ENCODE data around the gene MPHOSPH6. TPM values are rescaled to one million over a fixed set of nuclear protein-coding genes. Genes with fewer than 3 reads are reported as not detected.
"Not testable (repeated sequence)": the region's sequence is repeated elsewhere in the genome, so short reads cannot be mapped to it uniquely, and the experiment has no call there.

Gene MPHOSPH6
- total RNA-seq, 4 donors from 2014 or later: 5.0 to 47.7 (median 32.4) TPM; not detected in 1

DNA sequence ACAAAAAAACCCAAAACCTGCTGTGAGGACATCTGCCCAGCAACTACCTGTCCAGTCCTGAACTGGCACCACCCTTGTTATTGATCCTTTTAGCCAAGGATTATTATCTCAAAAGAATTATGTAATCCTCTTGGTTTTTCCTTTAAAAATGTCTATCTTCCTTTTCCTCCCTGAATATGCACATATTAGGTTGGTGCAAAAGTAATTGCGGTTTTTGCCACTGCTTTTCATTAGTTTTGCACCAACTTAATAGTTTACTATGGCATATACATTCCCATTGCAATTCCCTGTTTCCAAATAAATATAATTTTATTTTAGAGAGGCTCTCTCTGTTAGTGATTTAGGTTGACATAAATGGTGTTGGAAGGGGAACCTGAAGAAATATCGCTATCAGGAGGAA is 51.3 kb downstream of the MPHOSPH6 start:
- intact Hi-C loops (cut with DNase I; ENCODE audit: low total_unique reads) (no loop called here), in situ Hi-C loops (cut with MboI; ENCODE audit: low pct_ligation_motif_present in 1 of 4, low pct_unique_long_range_greater_than_20kb in 1 of 4, low sequenced_read_pairs in 3 of 4) (no loop called here)
- H3K9me3 ChIP-seq: no peaks in the 10 kb centered on the region
- no peak overlapping the region for H3K27ac ChIP-seq
- 90 to 94% methylated on average over 2 of the region's 2 CpGs for WGBS, 2 donors (ENCODE audit: low coverage in 1 of 2)
- no peaks in the 10 kb centered on the region for H3K36me3 ChIP-seq
- H3K4me3 ChIP-seq: no peak overlapping the region
- H3K27me3 ChIP-seq: no peaks in the 10 kb centered on the region
- no peaks in the 10 kb centered on the region for H3K4me1 ChIP-seq
- no peak for TF ChIP-seq POLR2AphosphoS5 (IDR thresholded peaks at IDR 0.05)
- TF ChIP-seq, protein P1, sequence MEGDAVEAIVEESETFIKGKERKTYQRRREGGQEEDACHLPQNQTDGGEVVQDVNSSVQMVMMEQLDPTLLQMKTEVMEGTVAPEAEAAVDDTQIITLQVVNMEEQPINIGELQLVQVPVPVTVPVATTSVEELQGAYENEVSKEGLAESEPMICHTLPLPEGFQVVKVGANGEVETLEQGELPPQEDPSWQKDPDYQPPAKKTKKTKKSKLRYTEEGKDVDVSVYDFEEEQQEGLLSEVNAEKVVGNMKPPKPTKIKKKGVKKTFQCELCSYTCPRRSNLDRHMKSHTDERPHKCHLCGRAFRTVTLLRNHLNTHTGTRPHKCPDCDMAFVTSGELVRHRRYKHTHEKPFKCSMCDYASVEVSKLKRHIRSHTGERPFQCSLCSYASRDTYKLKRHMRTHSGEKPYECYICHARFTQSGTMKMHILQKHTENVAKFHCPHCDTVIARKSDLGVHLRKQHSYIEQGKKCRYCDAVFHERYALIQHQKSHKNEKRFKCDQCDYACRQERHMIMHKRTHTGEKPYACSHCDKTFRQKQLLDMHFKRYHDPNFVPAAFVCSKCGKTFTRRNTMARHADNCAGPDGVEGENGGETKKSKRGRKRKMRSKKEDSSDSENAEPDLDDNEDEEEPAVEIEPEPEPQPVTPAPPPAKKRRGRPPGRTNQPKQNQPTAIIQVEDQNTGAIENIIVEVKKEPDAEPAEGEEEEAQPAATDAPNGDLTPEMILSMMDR (IDR thresholded peaks at IDR 0.05): no peak
- TF ChIP-seq EP300 (IDR thresholded peaks at IDR 0.05; ENCODE audit: low read depth): no peak
- no peak for TF ChIP-seq POLR2A (IDR thresholded peaks at IDR 0.05)
- no peak for DNase-seq

DNA sequence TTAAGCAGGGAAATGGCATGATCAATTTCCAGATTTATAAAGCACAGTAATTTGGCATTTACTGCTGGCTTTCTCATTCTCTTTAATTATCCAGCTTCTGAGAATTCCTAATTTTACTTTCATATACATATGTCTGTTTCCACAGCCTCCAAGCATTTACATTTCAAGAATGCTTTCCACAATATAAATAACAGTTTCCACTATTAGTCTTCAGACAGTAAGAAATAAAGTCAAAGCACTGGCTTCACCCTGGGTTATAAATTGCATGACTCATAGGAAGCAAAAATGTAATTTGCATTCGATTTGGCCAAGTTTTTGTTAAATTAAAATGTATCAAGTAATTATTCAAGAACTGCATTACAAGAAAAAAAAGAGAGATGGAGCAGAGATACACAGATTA is 53.5 kb downstream of the MPHOSPH6 start:
- in situ Hi-C loops (cut with MboI; ENCODE audit: low pct_ligation_motif_present in 1 of 4, low pct_unique_long_range_greater_than_20kb in 1 of 4, low sequenced_read_pairs in 3 of 4) (no loop called here), intact Hi-C loops (cut with DNase I; ENCODE audit: low total_unique reads) (no loop called here)
- DNase-seq: no peak
- no peak overlapping the region for H3K27ac ChIP-seq
- no peaks in the 10 kb centered on the region for H3K27me3 ChIP-seq
- no peaks in the 10 kb centered on the region for H3K9me3 ChIP-seq
- H3K36me3 ChIP-seq: no peaks in the 10 kb centered on the region
- TF ChIP-seq POLR2AphosphoS5 (IDR thresholded peaks at IDR 0.05) (no peak), POLR2A (IDR thresholded peaks at IDR 0.05) (no peak)
- 59 to 67% methylated on average over 1 of the region's 1 CpG for WGBS, 2 donors (ENCODE audit: low coverage in 1 of 2)
- H3K4me3 ChIP-seq: no peak overlapping the region
- no peaks in the 10 kb centered on the region for H3K4me1 ChIP-seq

DNA sequence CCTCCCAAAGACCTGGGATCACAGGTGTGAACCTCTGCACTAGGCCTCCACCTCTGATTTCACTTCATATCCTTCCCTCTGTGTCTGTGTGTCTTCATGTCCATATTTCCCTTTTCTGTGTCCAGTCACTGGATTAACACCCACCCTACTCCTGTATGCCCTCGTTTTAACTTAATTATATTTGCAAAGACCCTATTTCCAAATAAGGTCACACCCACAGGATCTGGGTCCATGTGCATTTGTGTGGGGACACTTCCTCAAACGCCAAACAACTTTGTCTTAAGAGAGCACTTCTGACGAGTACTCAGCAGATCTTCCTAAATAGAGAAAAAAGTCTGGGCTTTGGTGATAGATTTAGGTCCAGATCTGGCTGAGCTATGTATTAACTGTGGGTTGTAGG is 56.3 kb downstream of the MPHOSPH6 start:
- Histone ChIP-seq H3K9me3 (no peaks in the 10 kb centered on the region), H3K27me3 (no peaks in the 10 kb centered on the region), H3K27ac (no peak overlapping the region), H3K36me3 (no peaks in the 10 kb centered on the region), H3K4me1 (no peaks in the 10 kb centered on the region), H3K4me3 (no peak overlapping the region)
- no peak for DNase-seq
- in situ Hi-C loops (cut with MboI; ENCODE audit: low pct_ligation_motif_present in 1 of 4, low pct_unique_long_range_greater_than_20kb in 1 of 4, low sequenced_read_pairs in 3 of 4): no loop called here
- intact Hi-C loops (cut with DNase I; ENCODE audit: low total_unique reads): no loop called here
- TF ChIP-seq POLR2AphosphoS5 (IDR thresholded peaks at IDR 0.05) (no peak), POLR2A (IDR thresholded peaks at IDR 0.05) (no peak), EP300 (IDR thresholded peaks at IDR 0.05; ENCODE audit: low read depth) (no peak)
- TF ChIP-seq, protein P1 (IDR thresholded peaks at IDR 0.05): no peak
- WGBS, 2 donors (ENCODE audit: low coverage in 1 of 2): 64 to 66% methylated on average over 3 of the region's 3 CpGs

DNA sequence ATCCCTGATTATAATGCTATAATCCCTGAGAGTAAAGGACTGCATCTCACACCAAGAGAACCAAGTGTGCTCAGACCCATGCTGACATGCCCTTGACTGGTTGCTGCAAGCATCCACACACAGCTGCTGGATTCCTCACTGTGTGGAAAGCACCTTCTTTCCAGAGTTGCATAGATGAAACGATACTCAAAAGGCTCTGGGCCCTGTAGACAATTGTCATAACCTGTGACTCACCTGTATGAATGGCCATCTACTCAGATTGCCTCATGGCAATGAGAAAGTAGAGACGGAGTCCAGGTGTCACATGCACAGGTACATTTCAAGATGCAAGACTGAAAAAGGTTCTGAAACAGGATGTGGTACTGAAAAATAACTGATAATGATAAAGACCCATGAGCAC is 58.1 kb downstream of the MPHOSPH6 start:
- H3K27ac ChIP-seq: no peak overlapping the region
- no peaks in the 10 kb centered on the region for H3K27me3 ChIP-seq
- TF ChIP-seq, protein P1 (IDR thresholded peaks at IDR 0.05): no peak
- no peak for TF ChIP-seq POLR2A (IDR thresholded peaks at IDR 0.05)
- no peak for TF ChIP-seq POLR2AphosphoS5 (IDR thresholded peaks at IDR 0.05)
- TF ChIP-seq EP300 (IDR thresholded peaks at IDR 0.05; ENCODE audit: low read depth): no peak
- intact Hi-C loops (cut with DNase I; ENCODE audit: low total_unique reads) (no loop called here), in situ Hi-C loops (cut with MboI; ENCODE audit: low pct_ligation_motif_present in 1 of 4, low pct_unique_long_range_greater_than_20kb in 1 of 4, low sequenced_read_pairs in 3 of 4) (no loop called here)
- no peak for DNase-seq
- H3K9me3 ChIP-seq: no peaks in the 10 kb centered on the region
- WGBS, 2 donors (ENCODE audit: low coverage in 1 of 2): 55 to 73% methylated on average over 2 of the region's 2 CpGs
- no peaks in the 10 kb centered on the region for H3K4me1 ChIP-seq
- H3K36me3 ChIP-seq: no peaks in the 10 kb centered on the region
- H3K4me3 ChIP-seq: no peak overlapping the region

DNA sequence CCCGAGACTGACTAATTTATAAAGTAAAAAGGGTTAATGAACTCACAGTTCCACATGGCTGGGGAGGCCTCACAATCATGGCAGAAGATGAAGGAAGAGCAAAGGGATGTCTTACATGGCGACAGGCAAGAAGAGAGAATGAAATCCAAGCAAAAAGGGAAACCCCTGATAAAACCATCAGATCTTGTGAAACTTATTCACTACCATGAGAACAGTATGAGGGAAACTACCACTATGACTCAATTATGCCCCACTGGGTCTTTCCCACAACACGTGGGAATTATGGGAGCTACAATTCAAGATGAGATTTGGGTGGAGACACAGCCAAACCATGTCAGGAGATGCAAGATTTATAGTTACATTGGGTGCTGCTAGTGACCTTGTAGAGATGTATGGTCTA is 60.8 kb downstream of the MPHOSPH6 start:
- H3K9me3 ChIP-seq; H3K4me1 ChIP-seq; H3K27ac ChIP-seq; DNase-seq; H3K27me3 ChIP-seq; H3K4me3 ChIP-seq; H3K36me3 ChIP-seq; intact Hi-C loops (cut with DNase I; ENCODE audit: low total_unique reads); in situ Hi-C loops (cut with MboI; ENCODE audit: low pct_ligation_motif_present in 1 of 4, low pct_unique_long_range_greater_than_20kb in 1 of 4, low sequenced_read_pairs in 3 of 4): not testable (repeated sequence)
- WGBS, 2 donors (ENCODE audit: low coverage in 1 of 2): 75% methylated on average over 1 to 3 of the region's 3 CpGs
